Stimulated activated CD4-positive, alpha-beta T cell treated with anti-CD3 and anti-CD28 coated beads, Interleukin-2, amount 100 ng/mL, for 4 hours (primary cell): Measurements from ENCODE around the gene ATIC.

Experiments
- DNase-seq: peaks from one replicate; pipeline ENCODE4 v3.0.0-alpha.2; 2020; ENCODE audit warnings: low read depth

ATIC gene

DNA sequence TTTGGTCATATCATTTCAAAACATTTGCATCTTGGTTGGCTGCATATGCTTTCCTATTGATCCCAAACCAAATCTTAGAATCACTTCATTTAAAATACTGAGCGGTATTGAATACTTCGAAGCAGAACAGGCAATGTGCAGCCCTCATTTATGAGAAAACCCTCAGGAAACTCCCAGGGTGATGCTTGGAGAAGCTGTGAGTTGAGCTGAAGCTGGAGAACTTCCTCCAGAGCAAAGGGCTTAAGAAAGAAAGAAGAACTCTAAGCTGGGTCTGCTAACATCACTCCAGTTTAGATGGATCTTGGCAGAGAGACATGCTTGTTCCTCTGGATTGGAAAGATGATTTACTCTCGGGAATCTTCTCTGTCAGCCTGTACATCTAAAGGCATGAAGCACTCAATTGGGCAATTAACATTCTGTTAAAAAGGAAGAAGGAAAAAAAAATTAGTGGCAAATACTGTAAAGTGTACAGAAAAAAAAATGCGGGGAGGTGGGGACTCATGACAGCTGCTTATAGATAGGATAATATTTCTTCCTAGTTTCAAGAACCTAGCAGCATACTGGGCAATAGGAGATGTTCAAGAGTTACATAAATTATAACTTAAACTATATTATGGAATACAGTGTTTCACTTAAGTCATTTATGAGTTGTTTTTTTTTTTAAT lies 49.5 kb downstream of the ATIC start:
- DNase-seq, result no peak

DNA sequence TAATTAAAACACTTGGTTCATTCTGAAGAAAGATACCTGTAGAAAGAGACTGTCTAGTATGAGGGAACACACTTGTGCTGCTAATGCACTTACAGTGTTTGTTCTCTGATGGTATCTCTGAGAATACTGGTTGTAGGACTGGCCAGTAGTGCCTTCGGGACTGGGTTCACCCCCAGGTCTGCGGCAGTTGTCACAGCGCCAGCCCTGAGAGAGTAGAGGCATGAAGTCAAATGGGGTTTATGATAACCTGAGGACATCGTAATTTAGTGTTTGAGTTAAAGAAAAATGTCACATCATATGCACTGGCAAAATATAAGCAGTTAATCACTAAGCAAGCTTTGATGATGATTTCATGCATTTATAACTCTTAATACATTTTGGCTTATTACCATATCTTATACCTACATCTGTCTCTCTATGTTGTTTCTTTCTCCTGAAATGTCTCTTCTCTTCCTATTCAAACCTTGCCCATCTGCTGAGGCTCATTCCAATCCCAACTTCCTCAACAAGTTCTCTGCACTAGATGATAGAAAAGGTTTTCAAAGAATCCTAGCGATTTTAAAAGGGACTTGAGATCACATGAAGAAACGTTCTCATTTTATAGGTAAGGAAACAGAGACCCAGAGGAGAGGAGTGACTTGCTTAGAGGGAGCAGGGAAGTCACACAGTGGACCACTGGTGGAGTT lies 50.2 kb downstream of the ATIC start:
- DNase-seq, result no peak

DNA sequence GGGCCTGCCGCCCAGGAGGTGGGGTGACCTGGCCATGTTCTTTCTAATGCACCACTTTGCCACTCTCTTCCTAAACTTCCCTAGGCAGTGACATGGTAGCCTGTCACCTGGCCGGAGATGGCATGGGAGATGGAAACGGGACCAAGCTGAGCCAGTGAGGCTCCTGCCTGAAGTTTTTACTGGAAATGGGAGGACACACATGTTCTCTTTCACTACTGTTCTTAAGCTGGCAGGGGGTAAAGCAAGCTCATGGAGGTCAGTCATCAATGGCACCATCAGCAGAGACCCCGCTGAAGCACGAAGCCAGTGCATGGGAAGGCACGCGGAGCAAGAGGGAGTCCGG lies 50.7 kb downstream of the ATIC start:
- DNase-seq, result no peak

DNA sequence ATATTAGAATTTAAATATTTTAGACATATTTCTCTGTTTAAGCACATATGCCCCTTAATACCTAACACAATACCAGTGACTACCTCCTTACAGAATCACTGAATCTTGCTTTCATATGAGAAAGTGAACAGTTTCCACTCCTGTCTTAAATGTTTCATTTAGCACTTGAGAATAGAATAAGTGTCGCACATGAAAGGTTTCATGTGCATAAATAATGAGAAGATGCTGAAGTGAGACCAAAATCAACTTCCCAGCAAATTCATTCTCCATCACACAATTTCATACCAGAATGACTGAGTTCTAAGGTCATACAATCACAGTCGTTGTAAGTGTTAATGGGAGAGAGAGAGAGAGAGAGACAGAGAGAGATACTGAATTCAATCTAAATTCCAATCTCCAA lies 51.2 kb downstream of the ATIC start:
- no peak for DNase-seq

DNA sequence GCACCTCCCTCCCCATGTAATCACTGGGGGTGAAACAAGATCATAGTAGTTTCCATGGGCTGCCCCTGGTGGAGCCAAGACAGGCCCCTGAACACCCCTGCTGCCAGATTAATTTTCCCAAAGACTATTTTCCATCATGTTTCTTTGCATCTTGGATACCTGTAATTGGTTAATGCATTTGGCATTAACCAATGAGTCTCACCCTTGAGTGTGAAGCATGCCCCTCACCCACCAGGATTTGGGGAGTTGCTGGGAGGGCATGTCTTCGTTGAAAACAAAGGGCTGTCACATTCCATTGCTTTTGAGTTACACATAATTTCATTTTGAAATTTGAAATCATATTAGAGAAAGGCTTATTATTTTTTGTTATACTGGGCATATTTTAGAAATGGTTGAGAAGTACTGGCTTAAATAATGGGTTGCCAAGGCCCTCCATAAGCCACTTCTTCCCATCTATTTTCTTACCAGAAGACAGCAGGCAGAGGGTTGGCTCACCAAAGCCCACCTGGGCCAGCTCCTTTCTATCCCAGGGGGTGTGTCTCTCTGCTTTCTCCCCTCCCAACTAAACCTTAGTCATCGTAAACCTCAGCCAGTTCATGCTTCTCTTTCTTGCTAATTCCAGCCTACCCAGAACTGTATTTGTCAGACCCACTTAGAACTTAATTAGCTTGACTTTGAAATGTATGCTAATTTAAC lies 51.8 kb downstream of the ATIC start:
- no peak for DNase-seq

DNA sequence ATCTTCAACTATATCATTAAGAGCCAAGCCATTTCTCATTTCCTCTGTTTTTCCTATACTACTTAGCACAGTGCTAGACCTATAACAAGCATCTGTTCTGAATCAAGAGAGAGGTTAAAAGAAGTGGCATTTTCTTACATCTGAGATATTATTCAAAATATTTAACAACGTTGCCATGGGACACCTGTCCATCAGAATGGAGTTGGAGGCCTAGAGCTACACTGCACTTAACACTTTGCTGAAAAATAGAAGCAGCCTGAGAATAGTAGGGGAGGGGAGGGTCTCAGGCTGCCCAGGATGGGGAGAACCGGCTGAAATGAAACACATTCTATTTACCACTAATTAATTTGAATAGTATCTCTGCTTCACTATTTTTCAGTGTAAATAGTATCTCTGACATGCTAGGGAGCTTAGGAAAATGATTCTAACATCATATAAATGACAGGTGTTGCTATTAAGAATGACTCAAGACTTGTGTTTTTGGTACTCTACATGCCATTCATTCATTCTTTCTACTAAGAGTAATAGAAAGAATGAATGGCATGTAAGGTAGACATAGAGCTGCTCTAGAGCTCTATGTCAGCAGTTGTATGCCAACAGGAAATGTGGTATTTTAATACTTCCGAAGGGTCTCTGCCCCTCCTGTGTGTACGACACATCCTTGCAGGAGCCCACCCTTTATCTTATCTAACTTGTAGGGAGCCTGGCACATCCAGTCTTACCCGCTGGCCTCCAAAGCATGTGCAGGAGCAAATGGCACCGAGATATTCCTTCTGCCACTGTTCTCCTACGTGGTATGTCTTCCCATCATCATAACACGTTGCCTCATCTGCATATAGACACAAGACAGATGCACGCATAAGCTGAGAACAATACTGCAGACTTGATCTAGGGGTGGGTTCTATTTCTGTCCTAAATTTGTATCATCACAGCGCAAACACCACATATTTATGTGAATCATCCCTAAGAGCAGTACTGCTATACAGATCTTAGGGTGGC lies 52.6 kb downstream of the ATIC start:
- no peak for DNase-seq

DNA sequence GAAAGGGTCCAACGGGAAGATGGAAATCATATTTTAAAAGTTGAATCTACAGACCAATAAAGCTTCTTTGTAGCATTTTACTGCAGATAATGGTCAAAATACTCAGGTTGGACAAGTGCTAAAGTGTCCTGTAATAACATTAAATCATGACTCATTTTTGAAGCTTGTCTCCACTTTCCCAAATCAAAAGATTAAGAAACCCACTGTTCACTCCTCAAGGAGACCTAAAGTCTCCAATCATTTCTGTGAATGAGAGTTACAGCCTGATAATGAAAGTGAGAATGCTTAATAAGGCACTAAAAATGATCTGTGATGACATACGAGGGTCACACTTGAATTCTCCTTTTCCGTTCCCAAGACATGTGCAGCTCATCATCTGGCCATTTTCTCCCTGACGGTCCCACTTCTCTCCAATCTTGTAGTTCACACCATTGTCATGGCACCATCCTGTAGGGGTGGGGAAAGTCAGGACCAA lies 53.4 kb downstream of the ATIC start:
- DNase-seq, result no peak

DNA sequence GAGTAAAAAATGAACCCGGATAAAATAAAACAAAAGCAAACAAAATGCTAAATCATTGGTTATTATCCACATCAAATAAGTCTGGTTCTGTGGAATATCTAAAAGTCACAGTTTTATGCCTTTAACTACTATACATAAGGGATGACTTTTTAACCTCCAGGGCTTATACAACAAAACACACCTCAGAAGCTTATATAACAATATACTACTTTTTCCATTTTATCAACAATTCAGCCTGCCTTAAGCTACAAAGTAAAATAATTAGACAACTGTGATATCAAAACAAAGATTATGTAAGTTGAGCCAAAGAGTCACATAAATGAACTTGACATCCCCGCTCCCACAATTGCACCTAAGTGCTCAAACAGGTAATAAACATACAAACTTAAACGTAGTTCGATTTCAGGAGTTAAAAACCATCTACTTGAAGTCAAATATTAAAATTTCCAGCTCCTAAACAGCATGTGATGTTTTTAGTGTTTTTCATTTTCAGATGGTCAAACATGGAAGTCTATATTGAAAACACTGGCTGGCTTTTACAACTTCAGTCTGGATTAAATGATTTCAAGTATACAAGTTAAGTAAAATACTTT lies 54.7 kb downstream of the ATIC start:
- no peak for DNase-seq

DNA sequence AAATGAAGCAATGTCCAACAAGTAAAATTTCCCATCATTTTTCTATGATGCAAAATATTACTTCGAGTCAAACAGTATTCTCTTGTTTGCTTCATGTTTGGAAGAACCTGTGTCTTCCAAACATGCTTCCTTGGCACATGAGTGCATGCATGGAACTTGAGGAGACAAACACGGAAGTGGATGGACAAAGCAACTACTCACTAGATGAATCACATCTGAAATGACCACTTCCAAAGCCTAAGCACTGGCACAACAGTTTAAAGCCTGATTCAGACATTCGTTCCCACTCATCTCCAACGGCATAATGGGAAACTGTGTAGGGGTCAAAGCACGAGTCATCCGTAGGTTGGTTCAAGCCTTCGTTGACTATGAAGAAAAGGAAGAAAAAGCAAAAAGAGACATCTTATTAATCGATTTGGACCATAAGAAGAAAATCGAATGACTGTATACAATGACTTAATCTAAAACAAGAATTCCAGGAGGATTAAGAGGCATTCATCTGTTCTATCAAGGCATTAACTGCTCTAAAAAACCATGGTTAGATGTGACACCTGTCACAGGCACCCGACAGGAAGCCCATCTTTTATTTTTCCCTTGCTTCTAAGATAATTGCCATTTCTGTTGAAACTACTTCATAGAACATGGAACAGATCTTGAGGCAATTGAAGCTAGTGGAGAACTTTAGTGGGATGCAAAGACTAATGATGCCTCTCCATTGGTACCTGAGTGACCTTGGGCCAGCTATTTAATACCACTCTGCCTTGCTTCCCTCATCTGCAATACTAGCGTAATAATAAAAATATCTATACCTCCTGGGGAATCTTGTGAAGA lies 56.0 kb downstream of the ATIC start:
- DNase-seq, result no peak

DNA sequence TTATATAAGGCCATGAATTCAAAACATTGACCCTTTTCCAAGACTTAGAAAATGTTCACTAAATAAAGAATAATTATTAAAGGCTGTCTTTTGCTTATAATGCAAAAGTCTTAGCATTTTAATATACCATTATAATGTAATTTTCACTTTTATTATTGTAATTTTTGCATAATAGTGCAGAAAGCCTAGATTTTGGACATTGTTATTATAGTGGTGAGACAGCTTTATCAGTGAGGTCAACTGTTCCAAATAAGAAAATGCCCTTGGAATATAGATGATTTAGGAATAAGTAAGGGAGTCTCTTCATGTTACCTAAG lies 56.6 kb downstream of the ATIC start:
- DNase-seq, result no peak

DNA sequence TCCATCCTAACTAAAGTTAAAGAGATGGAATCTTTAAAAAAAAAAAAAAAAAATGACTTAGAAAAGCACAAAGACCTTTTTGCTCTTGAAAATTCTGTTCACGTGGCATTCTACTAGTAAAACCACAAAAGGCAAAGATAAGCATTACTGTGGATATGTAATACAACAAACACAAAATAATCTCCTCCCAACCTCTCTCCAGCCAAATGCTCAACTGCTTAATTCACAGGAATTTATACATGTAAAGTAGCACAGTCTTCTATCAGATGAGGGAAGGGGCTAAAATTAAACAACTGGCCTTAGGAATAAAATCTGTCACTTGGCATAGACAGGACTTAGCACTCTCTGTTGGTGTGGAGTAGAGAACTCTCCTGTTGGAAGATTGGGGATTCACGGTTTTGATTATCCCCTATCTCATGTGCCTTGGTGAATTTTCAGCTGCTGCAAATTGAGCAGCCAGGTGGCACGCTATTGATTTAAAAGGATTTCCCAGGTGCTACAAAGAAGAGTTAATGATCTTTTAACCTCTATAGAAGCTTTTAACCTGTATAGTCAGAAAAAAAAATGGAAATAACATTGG lies 57.4 kb downstream of the ATIC start:
- DNase-seq, result no peak

DNA sequence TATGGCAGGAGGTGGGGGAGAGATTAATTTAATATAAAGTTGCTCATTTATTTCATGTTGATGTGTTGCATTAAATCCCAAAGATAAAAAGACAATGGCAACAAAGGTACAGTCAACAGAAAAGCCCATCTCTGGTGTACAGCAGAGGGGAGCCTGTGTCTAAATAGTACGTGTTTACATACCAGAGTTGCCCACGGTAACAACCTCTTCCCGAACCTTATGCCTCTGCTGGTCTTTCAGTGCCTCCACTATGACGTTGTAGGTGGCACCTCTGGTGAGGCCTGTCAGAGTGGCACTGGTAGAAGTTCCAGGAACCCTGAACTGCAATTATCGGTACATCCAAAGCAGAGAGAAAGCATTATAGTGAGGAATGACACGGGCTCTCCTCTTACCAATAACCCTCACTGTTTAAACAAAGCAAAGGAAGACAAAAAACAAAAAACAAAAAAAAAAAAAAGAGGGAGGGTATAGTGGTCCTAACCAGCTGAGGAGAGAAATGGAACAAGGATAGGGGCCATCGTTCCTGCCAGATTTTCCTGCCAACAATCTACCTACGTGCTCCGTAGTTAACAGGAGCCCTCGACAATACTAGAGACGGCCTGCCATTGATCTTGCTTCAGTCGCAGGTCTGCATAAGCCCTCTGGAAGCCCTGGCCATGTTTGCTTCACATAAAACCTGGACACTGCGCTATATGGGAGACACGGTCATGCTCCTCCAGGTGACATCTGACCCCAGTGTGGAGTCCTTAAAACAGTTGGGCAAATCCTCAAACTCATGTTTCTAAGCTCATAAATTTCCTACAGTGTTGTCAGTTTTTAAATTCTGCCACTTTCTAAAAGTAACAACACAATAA lies 58.5 kb downstream of the ATIC start:
- no peak for DNase-seq

DNA sequence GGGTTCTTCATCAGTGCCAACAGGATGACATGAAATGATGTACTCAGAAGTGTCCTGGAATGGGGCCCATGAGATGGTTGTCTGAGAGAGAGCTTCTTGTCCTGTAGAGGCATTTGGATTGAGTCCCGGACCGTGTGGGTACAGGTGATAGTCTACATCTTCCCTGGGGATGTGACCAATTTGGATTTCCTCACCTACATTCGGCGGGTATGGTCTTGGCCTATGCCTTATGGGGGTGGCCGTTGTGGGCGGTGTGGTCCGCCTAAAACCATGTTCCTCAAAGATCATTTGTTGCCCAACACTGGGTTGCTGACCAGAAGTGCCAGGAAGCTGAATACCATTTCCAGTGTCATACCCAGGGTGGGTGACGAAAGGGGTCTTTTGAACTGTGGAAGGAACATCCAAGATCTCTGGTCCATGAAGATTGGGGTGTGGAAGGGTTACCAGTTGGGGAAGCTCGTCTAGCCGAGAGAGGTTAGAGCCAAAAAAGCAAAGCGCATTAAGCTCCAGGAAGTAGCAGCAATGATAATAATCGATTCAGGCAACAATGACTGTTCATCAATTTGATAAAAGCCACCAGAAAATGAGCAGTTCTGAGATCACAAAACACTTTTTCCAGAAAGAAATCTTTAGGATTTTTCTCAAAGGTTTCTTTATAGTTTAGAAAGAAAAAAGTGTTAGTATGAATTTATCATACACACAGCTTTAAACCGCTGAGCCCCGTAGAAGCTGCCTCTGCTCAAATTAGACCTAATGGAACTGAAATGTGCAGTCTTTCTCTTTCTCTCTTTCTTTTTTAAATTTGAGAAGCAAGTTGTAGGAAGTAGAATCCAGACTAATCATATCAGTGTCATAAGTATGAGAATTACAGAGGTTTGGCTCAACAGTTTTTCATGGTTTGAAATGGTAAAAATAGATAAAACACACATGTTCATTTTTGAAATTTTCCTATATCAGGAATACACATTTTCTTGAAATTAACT lies 60.3 kb downstream of the ATIC start:
- no peak for DNase-seq

DNA sequence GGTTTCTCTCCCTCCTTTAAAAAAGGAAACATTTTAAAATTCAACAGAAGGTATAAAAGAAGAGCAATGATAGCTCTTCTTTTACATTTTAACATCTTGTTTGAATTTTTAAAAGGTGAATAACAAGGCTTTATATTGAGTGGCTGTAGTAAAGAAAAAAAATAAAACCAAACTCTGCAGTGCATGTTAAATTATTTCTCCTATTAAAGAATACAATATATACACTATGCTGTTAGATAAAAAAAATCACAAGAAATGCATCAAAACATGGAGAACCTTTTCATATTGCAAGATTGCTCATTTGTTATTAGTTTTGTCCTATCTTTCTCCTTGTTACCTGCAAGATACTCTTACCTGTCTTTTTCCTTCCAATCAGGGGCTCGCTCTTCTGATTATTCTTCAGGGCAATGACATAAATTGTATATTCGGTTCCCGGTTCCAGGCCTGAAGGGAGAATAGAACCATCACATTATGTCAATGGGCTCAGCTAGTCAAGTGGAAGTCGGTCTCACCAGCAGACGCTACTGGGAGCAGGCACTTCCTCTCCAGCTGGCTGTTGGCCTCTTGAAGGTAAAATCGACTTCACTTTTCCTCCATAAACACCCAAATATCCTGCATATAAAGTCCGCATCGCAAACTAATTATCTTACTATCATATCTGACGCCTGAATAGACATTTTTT lies 61.2 kb downstream of the ATIC start:
- no peak for DNase-seq

DNA sequence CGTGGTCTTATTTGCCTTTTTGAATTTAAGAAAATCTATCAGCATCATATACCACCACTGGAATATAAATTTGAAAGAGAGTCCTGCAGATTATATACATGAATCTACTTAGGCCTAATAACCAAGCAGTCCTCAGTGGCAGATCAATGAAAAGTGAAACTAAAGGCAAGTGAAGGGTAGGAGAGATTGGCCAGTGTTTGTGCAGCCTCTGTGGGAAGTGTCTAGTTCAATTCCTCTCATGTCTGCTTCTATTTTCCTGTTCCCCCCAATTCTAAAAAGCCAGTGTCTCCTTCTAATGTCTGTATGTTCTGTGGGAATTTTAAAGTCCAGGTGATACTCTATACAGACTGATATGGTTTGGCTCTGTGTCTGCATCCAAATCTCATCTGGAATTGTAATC lies 62.1 kb downstream of the ATIC start:
- no peak for DNase-seq

DNA sequence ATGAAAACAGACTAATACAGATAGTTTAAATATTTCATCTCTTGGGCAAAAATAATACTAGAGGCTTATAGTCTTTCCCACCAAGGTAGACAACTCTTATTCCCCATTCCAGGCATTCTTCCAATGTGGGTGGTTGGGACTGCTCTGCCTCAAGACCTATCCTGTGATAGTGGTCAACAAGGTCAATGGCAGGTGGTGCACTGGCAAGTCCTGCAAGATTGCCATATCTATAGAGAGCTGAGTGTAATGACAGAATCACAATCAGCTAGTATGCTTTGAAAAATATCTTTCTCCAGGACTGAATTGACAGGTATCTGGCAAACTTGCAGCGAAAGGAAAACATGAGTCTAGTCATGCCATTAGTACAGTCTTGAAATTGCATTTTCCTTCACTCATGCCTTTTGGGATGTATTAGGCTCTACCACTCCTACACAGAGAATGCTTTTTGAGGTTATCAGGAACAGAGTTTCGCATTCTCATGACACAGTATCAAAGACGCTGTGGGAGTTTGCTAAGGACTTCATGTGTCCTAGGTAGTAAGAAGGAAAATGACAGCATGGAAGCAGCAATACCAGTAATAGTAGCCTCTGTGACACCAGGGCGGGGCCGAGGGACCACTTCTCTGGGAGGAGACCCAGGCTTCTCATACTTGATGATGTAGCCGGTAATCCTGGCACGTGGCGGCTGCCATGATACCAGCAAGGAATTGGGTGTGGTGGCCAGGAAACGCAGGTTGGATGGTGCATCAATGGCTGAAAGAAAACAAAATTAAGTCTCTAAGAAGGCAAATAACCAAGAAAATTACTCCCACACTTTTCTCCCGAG lies 63.0 kb downstream of the ATIC start:
- no peak for DNase-seq

DNA sequence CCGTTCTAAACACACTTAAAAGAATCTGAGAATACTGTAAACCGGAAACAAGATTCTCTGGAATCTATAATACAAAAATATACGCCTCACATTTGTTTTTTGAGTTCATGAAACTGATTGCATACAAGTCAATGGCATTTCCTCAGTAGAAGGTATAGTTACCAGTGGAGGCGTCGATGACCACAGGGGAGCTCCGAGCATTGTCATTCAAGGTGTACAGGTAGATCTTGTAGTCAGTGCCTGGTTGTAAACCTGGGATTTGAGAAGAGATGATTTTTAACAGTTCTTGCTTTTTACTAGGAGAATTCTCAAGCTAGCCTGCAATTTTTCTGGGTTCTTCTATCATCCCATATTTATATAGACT lies 63.6 kb downstream of the ATIC start:
- DNase-seq, result no peak
